HCT116 (cell line): ENCODE data around the gene SAMD1. TPM values are rescaled to one million over a fixed set of nuclear protein-coding genes. Genes with fewer than 3 reads are reported as not detected.

Experiments
- ATAC-seq: fragments of 200-7000 bp; cut with Tn5 transposase; 2 replicates; pipeline ENCODE4 v1.9.1; 2020; ENCODE audit warnings: mild to moderate bottlenecking, moderate library complexity
- BruUV-seq: library from RNA; stranded (reverse); fragments of 400-500 nt; replicated peaks from 2 replicates; lab custom pipeline; 2021; lab: Mats Ljungman, UMichigan
- CTCF ChIA-PET: fragments of 300-600 bp; sonication (Branson Sonifier 250); formaldehyde crosslinking; loops from one replicate; lab custom pipeline; 2021; ENCODE audit warnings: antibody characterized with exemption; lab: Charles Lee
- POLR2A ChIA-PET: fragments of 300-600, 350-600 bp; sonication (Branson Sonifier 250); formaldehyde crosslinking; loops from one replicate; lab custom pipeline; 2021; ENCODE audit warnings: antibody characterized with exemption; lab: Charles Lee
- RAD21 ChIA-PET, 2 experiments: fragments of 300-600 bp; sonication (Branson Sonifier 250); formaldehyde crosslinking; loops; one replicate each; lab custom pipeline; 2023; ENCODE audit warnings: low total read pairs in 2 of 2; ENCODE audit not compliant: uncharacterized antibody in 2 of 2, unreplicated experiment in 2 of 2, low non-redundant PET in 1 of 2; lab: Charles Lee
- DNase-seq: peaks from one replicate; pipeline ENCODE4 v3.0.0-alpha.2; 2010; ENCODE audit warnings: low read depth, low spot score
- H2AFZ ChIP-seq: fragments of 200-600 bp; shearing (Covaris generic), sonication (generic); 2 replicates; pipeline ENCODE4 v1.6.1; 2017; ENCODE audit warnings: low read depth, mixed run types, mixed read lengths, antibody characterized with exemption, low read length; ENCODE audit not compliant: poor library complexity, severe bottlenecking
- H3K27ac ChIP-seq: 2 replicates; pipeline ENCODE4 v1.5.1; 2012; ENCODE audit warnings: low read depth, low read length
- H3K27me3 ChIP-seq: fragments of 200-600 bp; sonication (generic); 2 replicates; pipeline ENCODE4 v1.6.1; 2016; ENCODE audit warnings: mixed run types, low read length, mixed read lengths; ENCODE audit not compliant: insufficient read depth
- H3K36me3 ChIP-seq, 2 experiments: fragments of 200-500 bp in 1 of 2; fragments of 200-600 bp in 1 of 2; sonication (Bioruptor generic) in 1 of 2; sonication (generic) in 1 of 2; 2 replicates each; pipeline versions ENCODE4 v1.5.1 to v1.6.1; 2014 to 2016; ENCODE audit warnings: low read length in 2 of 2, inconsistent platforms in 1 of 2, mixed read lengths in 1 of 2, mixed run types in 1 of 2; ENCODE audit not compliant: insufficient read depth in 2 of 2, control insufficient read depth in 1 of 2
- H3K4me1 ChIP-seq, 2 experiments: fragments of 200-600 bp in 1 of 2; sonication (generic) in 1 of 2; 2 replicates each; pipeline versions ENCODE4 v1.5.1 to v1.6.1; 2012 to 2017; ENCODE audit warnings: low read length in 2 of 2, inconsistent platforms in 1 of 2, mild to moderate bottlenecking in 1 of 2, mixed read lengths in 1 of 2, mixed run types in 1 of 2, moderate library complexity in 1 of 2; ENCODE audit not compliant: insufficient read depth in 2 of 2, control insufficient read depth in 1 of 2
- H3K4me2 ChIP-seq: fragments of 200-600 bp; sonication (generic); 2 replicates; pipeline ENCODE4 v1.6.1; 2017; ENCODE audit warnings: mixed run types, low read length, mixed read lengths
- H3K4me3 ChIP-seq, 2 experiments: fragments of 200-600 bp in 1 of 2; sonication (generic) in 1 of 2; replicated peaks in 1 of 2; 2 replicates each; pipeline ENCODE4 v1.5.1; 2011 to 2016; ENCODE audit warnings: low read length in 2 of 2, control low read depth in 1 of 2, low read depth in 1 of 2, mild to moderate bottlenecking in 1 of 2, mixed read lengths in 1 of 2, mixed run types in 1 of 2
- H3K79me2 ChIP-seq: fragments of 200-600 bp; sonication (generic); 2 replicates; pipeline ENCODE4 v1.6.1; 2017; ENCODE audit warnings: mild to moderate bottlenecking, mixed run types, low read length, moderate library complexity, mixed read lengths; ENCODE audit not compliant: insufficient read depth
- H3K9ac ChIP-seq: fragments of 200-600 bp; sonication (generic); 2 replicates; pipeline ENCODE4 v1.6.1; 2016; ENCODE audit warnings: low read length, mixed read lengths
- H3K9me2 ChIP-seq: fragments of 200-600 bp; sonication (generic), shearing (Covaris generic); 2 replicates; pipeline ENCODE4 v1.6.1; 2017; ENCODE audit warnings: mixed run types, mild to moderate bottlenecking, moderate library complexity; ENCODE audit not compliant: insufficient read depth
- H3K9me3 ChIP-seq, 2 experiments: fragments of 200-500 bp in 1 of 2; fragments of 200-600 bp in 1 of 2; sonication (Bioruptor generic) in 1 of 2; sonication (generic) in 1 of 2; 2 replicates each; pipeline ENCODE4 v1.6.1; 2014 to 2017; ENCODE audit warnings: low read length in 2 of 2, mixed read lengths in 2 of 2, inconsistent platforms in 1 of 2, low read depth in 1 of 2, mild to moderate bottlenecking in 1 of 2, mixed run types in 1 of 2, moderate library complexity in 1 of 2; ENCODE audit not compliant: control insufficient read depth in 1 of 2, insufficient read depth in 1 of 2
- H4K20me1 ChIP-seq: fragments of 200-600 bp; sonication (generic), shearing (Covaris generic); 2 replicates; pipeline ENCODE4 v1.6.1; 2017; ENCODE audit warnings: mixed run types, mild to moderate bottlenecking, moderate library complexity; ENCODE audit not compliant: insufficient read depth
- ATF3 ChIP-seq: IDR thresholded peaks from 2 replicates; pipeline ENCODE4 v1.6.1; 2012
- CBX3 ChIP-seq: IDR thresholded peaks from 2 replicates; pipeline ENCODE4 v1.6.1; 2012; ENCODE audit warnings: low read depth
- CTCF ChIP-seq, 3 experiments: fragments of 200-600 bp in 1 of 3; sonication (generic) in 1 of 3; IDR thresholded peaks in 2 of 3; conservative IDR thresholded peaks in 1 of 3; 2 replicates each; pipeline ENCODE4 v1.5.1; 2012 to 2017; ENCODE audit warnings: low read depth in 2 of 3, low read length in 2 of 3, antibody characterized with exemption in 1 of 3, borderline replicate concordance in 1 of 3, control low read depth in 1 of 3, mild to moderate bottlenecking in 1 of 3, mixed read lengths in 1 of 3, mixed run types in 1 of 3, moderate library complexity in 1 of 3; ENCODE audit not compliant: insufficient read depth in 1 of 3
- FOSL1 ChIP-seq: IDR thresholded peaks from 2 replicates; pipeline ENCODE4 v1.6.1; 2012; ENCODE audit warnings: low read depth
- MAX ChIP-seq: IDR thresholded peaks from 2 replicates; pipeline ENCODE4 v1.6.1; 2012
- POLR2A ChIP-seq: IDR thresholded peaks from 2 replicates; pipeline ENCODE4 v1.7.0; 2011; ENCODE audit warnings: borderline replicate concordance; ENCODE audit not compliant: insufficient read depth, insufficient read length; ENCODE audit errors: extremely low read depth
- POLR2AphosphoS5 ChIP-seq: IDR thresholded peaks from 2 replicates; pipeline ENCODE4 v1.6.1; 2011; ENCODE audit warnings: mild to moderate bottlenecking, low read depth, low read length, moderate library complexity
- RAD21 ChIP-seq: IDR thresholded peaks from 2 replicates; pipeline ENCODE4 v1.6.1; 2012; ENCODE audit warnings: low read depth, mild to moderate bottlenecking
- REST ChIP-seq: IDR thresholded peaks from 2 replicates; pipeline ENCODE4 v1.6.1; 2012; ENCODE audit warnings: low read depth
- SIN3A ChIP-seq: IDR thresholded peaks from 2 replicates; pipeline ENCODE4 v1.6.1; 2012; ENCODE audit warnings: low read depth
- ZBTB33 ChIP-seq: IDR thresholded peaks from 2 replicates; pipeline ENCODE4 v1.6.1; 2011; ENCODE audit warnings: mild to moderate bottlenecking, low read length, moderate library complexity; ENCODE audit not compliant: insufficient replicate concordance; ENCODE audit errors: extremely low read depth
- ZFX ChIP-seq: fragments of 450-650 bp; IDR thresholded peaks from 2 replicates; pipeline ENCODE4 v1.6.1; 2017
- ZNF274 ChIP-seq: fragments of 200-500 bp; sonication (Bioruptor generic); IDR thresholded peaks from 2 replicates; pipeline ENCODE4 v1.6.1; 2014; ENCODE audit warnings: mild to moderate bottlenecking, low read depth, low read length, inconsistent platforms
- intact Hi-C: fragments of 100-400 bp; cut with micrococcal nuclease; formaldehyde crosslinking; loops from 2 replicates; pipeline ENCODE4 v1.10.0; 2022
- total RNA-seq: library from RNA; stranded (reverse); gene quantifications from one replicate; pipeline ENCODE4 v1.2.1, GENCODE V29; 2021; ENCODE audit not compliant: unreplicated experiment

Gene SAMD1
- total RNA-seq, 1 experiment from 2014 or later: 62.9 TPM

- Histone ChIP-seq H3K9me2 (no peaks in the 10 kb centered on the region), H3K27ac (no peak overlapping the region; the same call in 1 of the 2 replicates), H3K79me2 (no peaks in the 10 kb centered on the region), H3K4me1 (peaks cover 10 to 24% of the 10 kb centered on the region in 2 experiments), H3K9ac (no peak overlapping the region), H3K4me2 (no peak overlapping the region), H4K20me1 (no peaks in the 10 kb centered on the region), H2AFZ (no peak overlapping the region), H3K4me3 (no peak overlapping the region), H3K36me3 (peaks cover 0 to 6% of the 10 kb centered on the region in 2 experiments; a peak in 1 of 4 replicates), H3K9me3 (no peaks in the 10 kb centered on the region), H3K27me3 (no peaks in the 10 kb centered on the region)
- ChIA-PET RAD21 (no interaction called here), CTCF (no interaction called here), POLR2A (no interaction called here)
- ATAC-seq: no peak
- no peak for TF ChIP-seq MAX
- no peak for TF ChIP-seq FOSL1
- no peak for TF ChIP-seq ZNF274
- intact Hi-C loops: no loop called here
- no peak for DNase-seq
- no TSS peak for BruUV-seq
Observed at GRCh38 chr19:14054721-14055120, 35.8 kb downstream of the SAMD1 start.

GRCh38 chr19:14054099-14054498, 36.5 kb downstream of the SAMD1 start:
- intact Hi-C loops: no loop called here
- ChIA-PET CTCF (no interaction called here), RAD21 (no interaction called here), POLR2A (no interaction called here)
- H4K20me1 ChIP-seq: no peaks in the 10 kb centered on the region
- no peak overlapping the region for H3K9ac ChIP-seq
- H3K9me3 ChIP-seq: no peaks in the 10 kb centered on the region
- no peak for DNase-seq
- no peak overlapping the region for H3K4me3 ChIP-seq
- peaks cover 0 to 6% of the 10 kb centered on the region in 2 experiments; a peak in 2 of 4 replicates for H3K36me3 ChIP-seq
- no peaks in the 10 kb centered on the region for H3K79me2 ChIP-seq
- no peak overlapping the region for H3K4me2 ChIP-seq
- peaks cover 10 to 22% of the 10 kb centered on the region in 2 experiments for H3K4me1 ChIP-seq
- BruUV-seq: no TSS peak
- H3K9me2 ChIP-seq: no peaks in the 10 kb centered on the region
- no peaks in the 10 kb centered on the region for H3K27me3 ChIP-seq
- no peak overlapping the region for H3K27ac ChIP-seq
- no peak for ATAC-seq
- no peak overlapping the region for H2AFZ ChIP-seq
- no peak for TF ChIP-seq ZFX
- no peak for TF ChIP-seq ATF3
- no peak for TF ChIP-seq ZBTB33
- no peak for TF ChIP-seq FOSL1
- TF ChIP-seq SIN3A: no peak
- TF ChIP-seq CTCF (IDR thresholded peaks at IDR 0.05 in 2 of 3, conservative IDR thresholded peaks at IDR 0.05 in 1 of 3; ENCODE audit: borderline replicate concordance in 1 of 3, insufficient read depth in 1 of 3, low read depth in 2 of 3, low read length in 2 of 3): no peak
- no peak for TF ChIP-seq CBX3
- no peak for TF ChIP-seq REST
- no peak for TF ChIP-seq RAD21
- no peak for TF ChIP-seq POLR2AphosphoS5
- TF ChIP-seq POLR2A: no peak
